B cell (primary cell): ENCODE results near the gene LENG8.

ENCODE experiments used
- CTCF ChIP-seq: fragments of 200-600 bp; IDR thresholded peaks from one replicate; pipeline ENCODE4 v1.8.0; 2022; ENCODE audit warnings: antibody characterized with exemption, mild to moderate bottlenecking
- EZH2 ChIP-seq: IDR thresholded peaks from 2 replicates; pipeline ENCODE4 v1.6.1; 2012; ENCODE audit warnings: borderline replicate concordance, low read depth, mild to moderate bottlenecking, moderate library complexity, low read length; ENCODE audit not compliant: insufficient read depth, poor library complexity, severe bottlenecking

GRCh38 chr19:54439174-54439851 lies 9.7 kb upstream of the LENG8 start:
- TF ChIP-seq CTCF = peak; percentile 19
- no peak for TF ChIP-seq EZH2
